Colonic mucosa (tissue), 4 donors: ENCODE results near the gene FAM168A. TPM values are rescaled to one million over a fixed set of nuclear protein-coding genes. Genes with fewer than 3 reads are reported as not detected.

Experiments
- DNase-seq: peaks from one replicate; pipeline ENCODE4 v3.0.0-alpha.2; 2020
- H3K27ac ChIP-seq: fragments of 200-600 bp; one replicate; pipeline ENCODE4 v1.8.0; 2021
- H3K27me3 ChIP-seq: fragments of 200-600 bp; one replicate; pipeline ENCODE4 v1.8.0; 2021
- H3K36me3 ChIP-seq: fragments of 200-600 bp; one replicate; pipeline ENCODE4 v1.8.0; 2021
- H3K4me1 ChIP-seq: fragments of 200-600 bp; one replicate; pipeline ENCODE4 v1.8.0; 2021; ENCODE audit warnings: mild to moderate bottlenecking
- H3K4me3 ChIP-seq: fragments of 200-600 bp; one replicate; pipeline ENCODE4 v1.8.0; 2021
- H3K9ac ChIP-seq, 2 donors: one replicate each; pipeline ENCODE4 v1.7.0; 2013; ENCODE audit warnings: control low read depth in 2 of 2, low read depth in 2 of 2, low read length in 2 of 2
- H3K9me3 ChIP-seq: fragments of 200-600 bp; one replicate; pipeline ENCODE4 v1.8.0; 2021
- CTCF ChIP-seq: fragments of 200-600 bp; IDR thresholded peaks from one replicate; pipeline ENCODE4 v1.8.0; 2022; ENCODE audit warnings: antibody characterized with exemption, mild to moderate bottlenecking
- intact Hi-C: fragments of 100-400 bp; cut with DNase I; formaldehyde crosslinking; loops from one replicate; pipeline ENCODE4 v1.14.1; 2022
- total RNA-seq, 2 donors: library from RNA; stranded (reverse); fragmentation: NEBNext Ultra II Directional in 1 of 2; extraction: Animal tissue kit (Norgen Biotek cat#: 25700) in 1 of 2; gene quantifications; one replicate each; pipeline ENCODE4 v1.2.1, GENCODE V29; 2021
- donor health status: healthy.
- donor health status: DM: no; HTN: no; CAD: no.
- donor health status: DM: no; HTN: no; CAD: no.

Gene FAM168A
- total RNA-seq, 2 donors from 2014 or later, result 16.9 to 21.6 TPM

- Histone ChIP-seq H3K4me3 (no peak overlapping the region), H3K27me3 (no peaks in the 10 kb centered on the region), H3K9ac (no peak overlapping the region), H3K27ac (no peak overlapping the region), H3K36me3 (no peaks in the 10 kb centered on the region), H3K9me3 (no peaks in the 10 kb centered on the region), H3K4me1 (no peaks in the 10 kb centered on the region)
- intact Hi-C loops, result loop anchor here (10.0 kb wide), 1 partner anchor 102 kb away; no protein-coding TSS in a partner anchor
- TF ChIP-seq CTCF, result no peak
- no peak for DNase-seq
Observed at GRCh38 chr11:73396251-73396930, 201.5 kb downstream of the FAM168A start.

DNA sequence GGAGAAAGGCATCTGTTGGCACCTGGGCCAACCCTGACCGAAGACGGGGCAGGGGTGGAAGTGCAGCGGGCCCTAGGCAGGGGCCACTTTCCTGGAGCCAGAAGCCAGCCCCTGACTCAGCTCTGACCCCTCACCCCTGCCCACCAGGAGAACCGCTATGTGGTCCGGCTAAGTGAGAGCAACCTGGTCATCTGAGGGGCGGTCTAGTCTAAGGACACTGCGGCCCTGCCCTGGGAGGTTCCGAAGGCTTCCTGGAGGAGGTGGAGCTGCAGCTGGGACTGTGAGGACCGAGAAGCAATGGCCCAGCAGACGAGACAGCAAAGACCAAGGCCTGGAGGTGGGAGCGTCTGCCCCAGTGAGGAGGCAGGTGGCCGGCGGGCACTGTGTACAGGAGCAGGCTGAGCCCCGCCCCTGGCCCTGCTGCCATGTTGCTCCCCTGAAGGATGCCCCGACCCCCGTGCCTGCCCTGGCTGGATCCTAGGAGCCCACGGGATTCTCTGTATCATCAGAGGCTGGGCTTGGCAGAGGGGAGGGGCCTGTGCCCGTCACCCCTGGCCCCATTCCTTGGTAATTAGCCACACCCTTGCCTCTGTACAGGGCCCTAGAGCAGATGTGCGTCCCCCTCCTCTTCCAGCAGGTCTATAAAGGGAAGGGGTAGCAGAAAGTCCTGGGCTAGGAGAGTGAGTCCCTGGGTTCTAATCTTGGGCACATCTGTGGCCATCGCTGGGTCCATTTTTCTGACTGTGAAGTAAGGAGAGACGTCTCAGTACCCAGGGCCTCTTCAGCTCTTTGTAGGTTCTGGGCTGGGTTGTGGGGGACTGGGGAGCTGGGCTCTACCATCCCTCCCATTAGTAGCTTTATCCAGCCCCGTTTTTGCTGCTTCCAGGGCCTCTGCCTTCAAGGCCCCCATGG, 202.4 kb downstream of the FAM168A start:
- Histone ChIP-seq H3K4me3 (no peak overlapping the region), H3K27me3 (no peaks in the 10 kb centered on the region), H3K27ac (no peak overlapping the region), H3K36me3 (no peaks in the 10 kb centered on the region), H3K9me3 (no peaks in the 10 kb centered on the region), H3K9ac (no peak overlapping the region), H3K4me1 (no peaks in the 10 kb centered on the region)
- TF ChIP-seq CTCF, result no peak
- intact Hi-C loops, result loop anchor here (2.0 to 10.0 kb wide), 2 partner anchors 45 to 101 kb away; no protein-coding TSS in a partner anchor
- DNase-seq, result no peak

- Histone ChIP-seq H3K9ac (no peak overlapping the region), H3K27me3 (no peaks in the 10 kb centered on the region), H3K4me1 (no peaks in the 10 kb centered on the region), H3K9me3 (no peaks in the 10 kb centered on the region), H3K4me3 (no peak overlapping the region), H3K36me3 (no peaks in the 10 kb centered on the region), H3K27ac (no peak overlapping the region)
- intact Hi-C loops, result loop anchor here (2.0 to 10.0 kb wide), 2 partner anchors 44 to 100 kb away; no protein-coding TSS in a partner anchor
- DNase-seq, result no peak
- no peak for TF ChIP-seq CTCF
Observed at GRCh38 chr11:73394416-73395296, 203.3 kb downstream of the FAM168A start.

- Histone ChIP-seq H3K4me1 (no peaks in the 10 kb centered on the region), H3K4me3 (no peak overlapping the region), H3K36me3 (no peaks in the 10 kb centered on the region), H3K9ac (no peak overlapping the region), H3K9me3 (no peaks in the 10 kb centered on the region), H3K27ac (no peak overlapping the region), H3K27me3 (no peaks in the 10 kb centered on the region)
- DNase-seq, result peak; percentile 73
- intact Hi-C loops, result loop anchor here (2.0 to 10.0 kb wide), 2 partner anchors 43 to 99 kb away; no protein-coding TSS in a partner anchor
- peak; percentile 65 for TF ChIP-seq CTCF
Observed at GRCh38 chr11:73393479-73394415, 204.2 kb downstream of the FAM168A start.
